ENCODE data around the gene MTMR2. TPM values are rescaled to one million over a fixed set of nuclear protein-coding genes. Genes with fewer than 3 reads are reported as not detected.

MTMR2 gene
- total RNA-seq, 4 donors from 2014 or later: 4.0 to 5.3 (median 4.5) TPM

DNA sequence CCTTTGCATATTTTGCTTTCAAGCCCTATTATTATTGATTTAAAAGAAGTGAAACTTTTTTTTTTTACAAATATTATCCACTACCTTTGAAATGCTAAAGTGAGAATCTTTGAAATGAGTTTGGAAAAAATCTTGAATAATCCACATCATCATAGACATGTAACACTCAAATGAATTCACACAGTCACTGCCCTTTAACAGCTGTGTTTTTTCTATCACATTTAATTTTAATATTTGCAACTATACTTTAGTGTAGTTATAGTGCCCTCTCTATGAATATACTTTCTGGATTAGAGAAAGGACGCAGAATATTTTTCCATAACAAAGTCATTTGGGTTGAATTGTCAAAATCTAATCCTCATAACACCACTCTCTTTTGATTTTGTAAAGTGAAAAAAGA is 37.9 kb upstream of the MTMR2 start:
- intact Hi-C loops (cut with DNase I; ENCODE audit: low total_unique reads): no loop called here
- no peak overlapping the region for H3K4me3 ChIP-seq
- H3K27me3 ChIP-seq: no peaks in the 10 kb centered on the region
- DNase-seq: no peak
- TF ChIP-seq, protein P1, sequence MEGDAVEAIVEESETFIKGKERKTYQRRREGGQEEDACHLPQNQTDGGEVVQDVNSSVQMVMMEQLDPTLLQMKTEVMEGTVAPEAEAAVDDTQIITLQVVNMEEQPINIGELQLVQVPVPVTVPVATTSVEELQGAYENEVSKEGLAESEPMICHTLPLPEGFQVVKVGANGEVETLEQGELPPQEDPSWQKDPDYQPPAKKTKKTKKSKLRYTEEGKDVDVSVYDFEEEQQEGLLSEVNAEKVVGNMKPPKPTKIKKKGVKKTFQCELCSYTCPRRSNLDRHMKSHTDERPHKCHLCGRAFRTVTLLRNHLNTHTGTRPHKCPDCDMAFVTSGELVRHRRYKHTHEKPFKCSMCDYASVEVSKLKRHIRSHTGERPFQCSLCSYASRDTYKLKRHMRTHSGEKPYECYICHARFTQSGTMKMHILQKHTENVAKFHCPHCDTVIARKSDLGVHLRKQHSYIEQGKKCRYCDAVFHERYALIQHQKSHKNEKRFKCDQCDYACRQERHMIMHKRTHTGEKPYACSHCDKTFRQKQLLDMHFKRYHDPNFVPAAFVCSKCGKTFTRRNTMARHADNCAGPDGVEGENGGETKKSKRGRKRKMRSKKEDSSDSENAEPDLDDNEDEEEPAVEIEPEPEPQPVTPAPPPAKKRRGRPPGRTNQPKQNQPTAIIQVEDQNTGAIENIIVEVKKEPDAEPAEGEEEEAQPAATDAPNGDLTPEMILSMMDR (IDR thresholded peaks at IDR 0.05 in 4 of 5, conservative IDR thresholded peaks at IDR 0.05 in 1 of 5): peak in 1 of 5 experiments; percentile 6
- TF ChIP-seq POLR2A (IDR thresholded peaks at IDR 0.05): no peak
- H3K4me1 ChIP-seq: no peaks in the 10 kb centered on the region
- H3K27ac ChIP-seq: no peak overlapping the region
- no peaks in the 10 kb centered on the region for H3K36me3 ChIP-seq
- no peak for ATAC-seq
- in situ Hi-C loops (cut with MboI; ENCODE audit: low sequenced_read_pairs in 4 of 4): no loop called here
- no peaks in the 10 kb centered on the region for H3K9me3 ChIP-seq

DNA sequence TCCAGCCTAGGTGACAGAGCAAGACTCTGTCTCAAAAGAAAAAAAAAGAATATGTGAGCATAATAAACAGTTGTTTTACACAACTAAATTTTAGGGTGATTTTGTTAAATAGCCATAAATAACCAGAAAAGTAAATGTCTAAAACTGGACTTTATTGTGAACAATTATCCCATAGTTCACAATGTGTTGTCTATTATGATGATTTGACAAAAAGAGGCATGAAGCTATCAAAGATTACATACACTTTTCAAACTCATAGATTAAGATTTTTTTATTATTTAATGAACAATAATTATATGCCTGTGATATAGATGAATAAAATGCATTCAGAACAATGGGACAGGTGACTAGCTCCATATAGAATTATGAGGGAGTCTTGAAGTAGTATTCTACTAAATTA is 27.0 kb upstream of the MTMR2 start:
- DNase-seq (no peak), ATAC-seq (no peak)
- H3K27me3 ChIP-seq: no peaks in the 10 kb centered on the region
- no peak overlapping the region for H3K27ac ChIP-seq
- no peaks in the 10 kb centered on the region for H3K4me1 ChIP-seq
- H3K36me3 ChIP-seq: no peaks in the 10 kb centered on the region
- intact Hi-C loops (cut with DNase I; ENCODE audit: low total_unique reads): no loop called here
- in situ Hi-C loops (cut with MboI; ENCODE audit: low sequenced_read_pairs in 4 of 4): no loop called here
- no peak overlapping the region for H3K4me3 ChIP-seq
- TF ChIP-seq, protein P1 (IDR thresholded peaks at IDR 0.05 in 4 of 5, conservative IDR thresholded peaks at IDR 0.05 in 1 of 5): no peak
- TF ChIP-seq POLR2A (IDR thresholded peaks at IDR 0.05): no peak
- no peaks in the 10 kb centered on the region for H3K9me3 ChIP-seq

DNA sequence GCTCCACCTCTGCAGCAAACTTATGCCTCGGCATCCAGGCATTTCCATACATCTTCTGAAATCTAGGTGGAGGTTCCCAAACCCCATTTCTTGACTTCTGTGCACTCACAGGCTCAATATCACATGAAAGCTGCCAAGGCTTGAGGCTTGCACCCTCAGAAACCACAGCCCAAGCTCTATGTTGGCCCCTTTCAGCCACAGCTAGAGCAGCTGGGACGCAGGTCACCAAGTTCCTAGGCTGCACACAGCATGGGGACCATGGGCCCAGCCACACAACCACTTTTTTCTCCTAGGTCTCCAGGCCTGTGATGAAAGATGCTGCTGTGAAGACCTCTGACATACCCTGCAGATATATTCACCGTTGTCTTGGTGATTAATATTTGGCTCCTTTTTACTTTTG is 24.7 kb upstream of the MTMR2 start:
- H3K27me3 ChIP-seq: no peaks in the 10 kb centered on the region
- no peak overlapping the region for H3K4me3 ChIP-seq
- H3K4me1 ChIP-seq: no peaks in the 10 kb centered on the region
- intact Hi-C loops (cut with DNase I; ENCODE audit: low total_unique reads) (no loop called here), in situ Hi-C loops (cut with MboI; ENCODE audit: low sequenced_read_pairs in 4 of 4) (no loop called here)
- no peak for ATAC-seq
- TF ChIP-seq, protein P1 (IDR thresholded peaks at IDR 0.05 in 4 of 5, conservative IDR thresholded peaks at IDR 0.05 in 1 of 5): no peak
- no peak for TF ChIP-seq POLR2A (IDR thresholded peaks at IDR 0.05)
- no peaks in the 10 kb centered on the region for H3K9me3 ChIP-seq
- no peak for DNase-seq
- no peaks in the 10 kb centered on the region for H3K36me3 ChIP-seq
- no peak overlapping the region for H3K27ac ChIP-seq

DNA sequence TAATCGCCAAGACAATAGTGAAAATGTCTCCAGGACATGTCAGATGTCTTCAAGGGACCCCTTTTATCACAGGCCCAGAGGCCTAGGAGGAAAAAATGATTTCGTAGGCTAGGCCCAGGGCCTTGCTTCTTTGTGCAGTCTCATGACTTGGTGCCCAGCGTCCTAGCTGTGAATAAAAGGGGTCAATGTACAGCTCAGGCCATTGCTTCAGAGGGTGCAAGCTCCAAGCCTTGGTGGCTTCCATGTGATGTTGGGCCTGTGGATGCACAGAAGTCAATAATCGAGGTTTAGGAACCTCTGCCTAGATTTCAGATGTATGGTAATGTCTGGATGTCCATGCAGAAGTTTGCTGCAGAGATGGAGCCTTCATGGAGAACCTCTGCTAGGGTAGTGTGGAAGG is 20.7 kb upstream of the MTMR2 start:
- DNase-seq: no peak
- intact Hi-C loops (cut with DNase I; ENCODE audit: low total_unique reads): no loop called here
- no peak overlapping the region for H3K27ac ChIP-seq
- H3K4me1 ChIP-seq: no peaks in the 10 kb centered on the region
- no peak for ATAC-seq
- H3K4me3 ChIP-seq: no peak overlapping the region
- no peaks in the 10 kb centered on the region for H3K27me3 ChIP-seq
- in situ Hi-C loops (cut with MboI; ENCODE audit: low sequenced_read_pairs in 4 of 4): no loop called here
- TF ChIP-seq POLR2A (IDR thresholded peaks at IDR 0.05): no peak
- TF ChIP-seq, protein P1 (IDR thresholded peaks at IDR 0.05 in 4 of 5, conservative IDR thresholded peaks at IDR 0.05 in 1 of 5): no peak
- H3K9me3 ChIP-seq: no peaks in the 10 kb centered on the region
- no peaks in the 10 kb centered on the region for H3K36me3 ChIP-seq

DNA sequence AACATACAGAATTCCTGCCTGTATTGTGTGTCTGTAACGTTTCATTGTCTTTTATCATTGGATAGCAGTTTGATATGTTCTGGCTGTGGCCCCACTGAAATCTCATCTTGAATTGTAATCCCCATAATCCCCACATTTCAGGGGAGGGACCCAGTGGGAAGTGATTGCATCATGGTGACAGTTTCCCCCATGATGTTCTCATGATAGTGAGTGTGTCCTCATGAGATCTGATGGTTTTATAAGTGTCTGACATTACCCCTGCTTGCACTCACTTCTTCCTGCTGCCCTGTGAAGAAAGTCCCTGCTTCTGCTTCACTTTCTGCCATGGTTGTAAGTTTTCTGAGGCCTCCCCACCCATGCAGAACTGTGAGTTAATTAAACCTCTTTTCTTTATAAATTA is 19.6 kb upstream of the MTMR2 start:
- no peaks in the 10 kb centered on the region for H3K4me1 ChIP-seq
- intact Hi-C loops (cut with DNase I; ENCODE audit: low total_unique reads): no loop called here
- TF ChIP-seq POLR2A (IDR thresholded peaks at IDR 0.05): no peak
- TF ChIP-seq, protein P1 (IDR thresholded peaks at IDR 0.05 in 4 of 5, conservative IDR thresholded peaks at IDR 0.05 in 1 of 5): no peak
- no peak overlapping the region for H3K4me3 ChIP-seq
- no peaks in the 10 kb centered on the region for H3K9me3 ChIP-seq
- no peak for ATAC-seq
- in situ Hi-C loops (cut with MboI; ENCODE audit: low sequenced_read_pairs in 4 of 4): no loop called here
- no peaks in the 10 kb centered on the region for H3K27me3 ChIP-seq
- H3K36me3 ChIP-seq: no peaks in the 10 kb centered on the region
- DNase-seq: no peak
- H3K27ac ChIP-seq: no peak overlapping the region
